NCI-H2196 treated with DMSO at 0.1 percent for 48 hours (cell line): ENCODE results near the gene OR5B21.

Experiments
- DNase-seq: peaks from one replicate; lab custom pipeline; 2025; ENCODE audit not compliant: unreplicated experiment; lab: John Stamatoyannopoulos, UW

Gene OR5B21

GRCh38 chr11:58494101-58494500 lies 13.8 kb downstream of the OR5B21 start:
- DNase-seq = no peak

DNA sequence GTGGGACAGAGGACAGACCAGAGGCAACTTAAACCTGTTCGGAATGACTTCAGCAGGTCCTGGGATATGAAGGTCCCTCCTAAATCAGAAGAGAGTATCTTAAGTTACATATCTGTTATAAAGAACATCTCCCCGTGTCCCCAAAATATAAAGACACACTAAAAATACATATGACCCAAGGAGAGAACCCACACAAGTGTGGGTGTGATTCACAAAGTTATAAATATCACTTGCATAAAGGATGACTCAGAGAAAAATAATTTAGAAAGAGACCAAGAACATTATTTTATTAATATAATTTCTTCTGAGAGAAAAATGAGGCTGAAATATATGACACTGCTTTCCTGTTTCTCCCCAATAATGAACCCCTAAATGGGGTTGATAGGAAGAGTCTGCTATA lies 14.2 kb downstream of the OR5B21 start:
- DNase-seq = no peak

DNA sequence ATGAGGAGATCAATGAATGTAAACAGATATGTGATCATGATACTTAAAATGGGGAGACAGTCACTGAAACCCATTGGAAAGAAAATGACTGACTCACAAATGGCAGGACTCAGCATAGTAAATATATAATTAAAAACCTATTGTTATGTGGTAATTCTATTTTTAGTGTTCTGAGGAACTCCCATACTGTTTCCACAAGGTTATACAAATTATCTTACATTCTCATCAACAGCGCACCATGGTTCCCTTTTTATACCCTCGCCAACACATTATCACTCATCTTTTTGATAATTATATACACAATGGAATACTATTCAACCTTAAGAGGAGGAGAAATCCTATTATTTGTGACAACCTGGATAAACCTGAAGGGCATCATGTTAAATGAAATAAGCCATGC lies 17.1 kb downstream of the OR5B21 start:
- DNase-seq = no peak

- no peak for DNase-seq
Observed at GRCh38 chr11:58487170-58487569, 20.7 kb downstream of the OR5B21 start.

GRCh38 chr11:58485961-58486360 lies 21.9 kb downstream of the OR5B21 start:
- DNase-seq = no peak

DNA sequence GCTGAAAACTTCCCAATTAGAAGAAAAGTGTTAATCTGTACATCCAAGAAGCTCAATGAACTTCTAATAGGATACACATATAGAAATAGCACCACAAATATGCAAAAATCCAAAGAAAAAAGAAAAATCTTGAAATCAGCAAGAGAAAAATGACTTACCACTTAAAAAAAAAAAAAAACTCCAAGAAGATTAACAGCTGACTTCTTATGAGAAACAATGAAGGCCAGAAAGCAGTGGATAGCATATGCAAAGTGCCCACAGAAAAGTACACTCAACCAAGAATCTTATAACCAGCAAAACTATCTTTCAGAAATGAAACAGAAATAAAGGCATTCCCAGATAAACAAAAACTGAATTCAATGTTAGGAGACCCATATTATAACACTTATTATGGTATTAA lies 36.0 kb downstream of the OR5B21 start:
- DNase-seq = no peak

- no peak for DNase-seq
Observed at GRCh38 chr11:58466293-58466692, 41.6 kb downstream of the OR5B21 start.

DNA sequence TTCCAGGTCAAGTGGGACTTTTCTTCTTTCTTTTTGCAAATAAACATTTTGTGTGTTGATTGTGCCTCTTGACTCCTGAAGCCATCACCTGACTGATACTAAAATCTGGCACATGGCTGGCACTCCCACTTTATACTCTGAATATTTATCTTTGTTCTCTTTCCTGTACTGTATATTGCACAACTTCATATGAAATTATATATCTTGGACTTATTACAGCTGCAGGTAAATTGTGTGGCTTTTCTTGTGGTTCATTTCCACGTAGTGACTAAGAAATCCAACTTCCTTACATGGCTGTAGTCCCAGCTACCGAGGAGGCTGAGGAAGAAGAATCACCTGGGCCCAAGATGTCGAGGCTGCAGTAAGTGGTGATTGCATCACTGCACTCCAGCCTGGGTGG lies 42.2 kb downstream of the OR5B21 start:
- DNase-seq = no peak
